A172 (cell line): ENCODE data around the gene TICAM2. TPM values are rescaled to one million over a fixed set of nuclear protein-coding genes. Genes with fewer than 3 reads are reported as not detected.

Experiments used
- DNase-seq: peaks from one replicate; pipeline ENCODE4 v3.0.0-alpha.2; 2015; ENCODE audit warnings: low spot score
- total RNA-seq: library from RNA; depleted of rRNA; stranded (reverse); fragments of >200 nt; shearing (Covaris generic); gene quantifications from 2 replicates; pipeline ENCODE4 v1.2.3, GENCODE V29; 2014; rRNA removed

Gene TICAM2
- total RNA-seq, 1 experiment from 2014 or later, result 11.1 TPM

DNA sequence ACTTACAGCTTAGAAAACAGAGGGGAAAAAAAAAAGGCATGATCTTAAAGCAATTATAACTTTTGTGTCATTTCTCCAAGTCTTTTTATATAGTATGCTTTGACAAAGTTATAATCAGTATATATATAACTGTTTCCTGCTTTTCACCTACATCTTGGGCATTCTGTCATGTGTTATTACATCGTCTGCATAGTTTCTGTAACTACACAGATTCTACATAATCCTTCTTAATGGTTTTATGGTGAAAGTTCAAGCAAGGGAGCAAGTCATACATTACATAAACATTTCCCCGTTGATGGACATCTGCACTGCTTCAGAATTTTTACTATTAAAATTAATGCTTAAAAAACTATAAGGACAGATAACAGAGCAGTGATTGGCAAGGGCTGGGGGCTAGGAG, 69.8 kb downstream of the TICAM2 start:
- DNase-seq, result no peak

- DNase-seq, result no peak
Observed at GRCh38 chr5:115531787-115532367, 70.4 kb downstream of the TICAM2 start.

- DNase-seq, result no peak
Observed at GRCh38 chr5:115531380-115531779, 70.9 kb downstream of the TICAM2 start.

GRCh38 chr5:115530426-115530825, 71.9 kb downstream of the TICAM2 start:
- DNase-seq, result no peak

Other genes starting within 250 kb of the TICAM2 start
- gene FEM1C, start 57.7 kb downstream of the TICAM2 start, total RNA-seq, result 21.1 and 21.3 TPM in 2 replicates
- 147 and 165 TPM in 2 replicates for gene TMED7, start 23.6 kb upstream of the TICAM2 start, total RNA-seq
- gene CDO1, start 214.2 kb upstream of the TICAM2 start, total RNA-seq, result not detected in 2 replicates
- 134 and 164 TPM in 2 replicates for gene ATG12, start 239.1 kb upstream of the TICAM2 start, total RNA-seq
- gene AP3S1, start 239.5 kb upstream of the TICAM2 start, total RNA-seq, result 514 and 552 TPM in 2 replicates